Muscle of back (tissue), 11 donors: ENCODE data around the gene FBXW5. TPM values are rescaled to one million over a fixed set of nuclear protein-coding genes. Genes with fewer than 3 reads are reported as not detected.

ENCODE experiments used
- DNase-seq, 3 donors: peaks; one replicate each; pipeline versions ENCODE4 v3.0.0 to v3.0.0-alpha.2; 2013
- polyA plus RNA-seq, 10 donors: library from polyadenylated mRNA; unstranded; fragments of 120-200 nt; gene quantifications; one replicate each; pipeline ENCODE4 v1.2.1, GENCODE V29; 2013; ENCODE audit not compliant: insufficient read length in 10 of 10

The FBXW5 gene
- polyA plus RNA-seq, 10 donors: 27.4 to 47.9 (median 34.4) TPM

- DNase-seq: no peak
Observed at GRCh38 chr9:136979769-136980587, 35.4 kb upstream of the FBXW5 start.

- DNase-seq: no peak
Observed at GRCh38 chr9:136978865-136979544, 34.5 kb upstream of the FBXW5 start.

GRCh38 chr9:136978073-136978864 lies 33.7 kb upstream of the FBXW5 start:
- peak in 1 of 3 donors; percentile 79 for DNase-seq

GRCh38 chr9:136977649-136978072 lies 33.1 kb upstream of the FBXW5 start:
- no peak for DNase-seq

- DNase-seq: peak in 1 of 3 donors; percentile 62
Observed at GRCh38 chr9:136977223-136977622, 32.7 kb upstream of the FBXW5 start, which contains the start of gene PTGDS. TSS of gene PTGDS (plus strand) at chr9:136977504. CDS start at chr9:136977579, 75 bp downstream.

- peak in 1 of 3 donors; percentile 54 for DNase-seq
Observed at GRCh38 chr9:136975644-136976043, 31.1 kb upstream of the FBXW5 start.

- DNase-seq: no peak
Observed at GRCh38 chr9:136974817-136975535, 30.4 kb upstream of the FBXW5 start.

- DNase-seq: no peak
Observed at GRCh38 chr9:136973618-136974617, 29.4 kb upstream of the FBXW5 start.

GRCh38 chr9:136972743-136973142 lies 28.2 kb upstream of the FBXW5 start:
- DNase-seq: no peak

GRCh38 chr9:136972335-136972734 lies 27.8 kb upstream of the FBXW5 start:
- no peak for DNase-seq

- no peak for DNase-seq
Observed at GRCh38 chr9:136971746-136972145, 27.2 kb upstream of the FBXW5 start.

- DNase-seq: no peak
Observed at GRCh38 chr9:136970361-136970760, 25.8 kb upstream of the FBXW5 start.

- DNase-seq: no peak
Observed at GRCh38 chr9:136969774-136970173, 25.2 kb upstream of the FBXW5 start.

- no peak for DNase-seq
Observed at GRCh38 chr9:136969150-136969549, 24.6 kb upstream of the FBXW5 start.

GRCh38 chr9:136968333-136969127 lies 24.0 kb upstream of the FBXW5 start:
- no peak for DNase-seq

GRCh38 chr9:136965771-136966484 lies 21.4 kb upstream of the FBXW5 start:
- DNase-seq: peak in 1 of 3 donors; percentile 52

- DNase-seq: no peak
Observed at GRCh38 chr9:136964833-136965422, 20.4 kb upstream of the FBXW5 start.

GRCh38 chr9:136964171-136964689 lies 19.7 kb upstream of the FBXW5 start:
- no peak for DNase-seq
